H1 (cell line): ENCODE data around the gene GOLGA1. TPM values are rescaled to one million over a fixed set of nuclear protein-coding genes. Genes with fewer than 3 reads are reported as not detected.

Experiments used
- CTCF ChIA-PET: fragments of 300-600 bp; sonication (Branson Sonifier 250); formaldehyde crosslinking; loops from one replicate; lab custom pipeline; 2021; ENCODE audit not compliant: partially characterized antibody; lab: Charles Lee
- POLR2A ChIA-PET: fragments of 300-600 bp; sonication (Branson Sonifier 250); formaldehyde crosslinking; loops from one replicate; lab custom pipeline; 2021; ENCODE audit warnings: inconsistent platforms; ENCODE audit not compliant: partially characterized antibody; lab: Charles Lee
- DNase-seq, 2 experiments: peaks; one replicate each; pipeline versions ENCODE4 v3.0.0 to v3.0.0-alpha.2; 2010 to 2022; ENCODE audit warnings: low spot score in 2 of 2, low read depth in 1 of 2, mixed read lengths in 1 of 2
- FAIRE-seq: peaks from 2 replicates; lab custom pipeline; 2011; peaks lifted over from hg19 to GRCh38; lab: Jason Lieb, UNC
- H2AFZ ChIP-seq: 2 replicates; pipeline ENCODE4 v1.8.1; 2012; ENCODE audit warnings: low read length, inconsistent platforms
- H2AK5ac ChIP-seq: 2 replicates; pipeline ENCODE4 v1.6.1; 2013; ENCODE audit warnings: low read depth, low read length
- H2BK120ac ChIP-seq: replicated peaks from 2 replicates; pipeline ENCODE3; 2013; ENCODE audit warnings: low read depth, low read length, inconsistent platforms
- H2BK12ac ChIP-seq: 2 replicates; pipeline ENCODE4 v1.6.1; 2013; ENCODE audit warnings: low read depth, low read length
- H2BK15ac ChIP-seq: 2 replicates; pipeline ENCODE4 v1.6.1; 2013; ENCODE audit warnings: low read length
- H2BK20ac ChIP-seq: 2 replicates; pipeline ENCODE4 v1.6.1; 2013; ENCODE audit warnings: low read length
- H2BK5ac ChIP-seq: 2 replicates; pipeline ENCODE4 v1.6.1; 2013; ENCODE audit warnings: low read depth, low read length
- H3K14ac ChIP-seq: 2 replicates; pipeline ENCODE4 v1.6.1; 2013; ENCODE audit warnings: inconsistent platforms; ENCODE audit not compliant: insufficient read length
- H3K18ac ChIP-seq: 2 replicates; pipeline ENCODE4 v1.6.1; 2013; ENCODE audit warnings: low read length; ENCODE audit errors: extremely low read depth
- H3K23ac ChIP-seq: 2 replicates; pipeline ENCODE4 v1.6.1; 2013; ENCODE audit warnings: inconsistent platforms; ENCODE audit not compliant: insufficient read length
- H3K23me2 ChIP-seq: 2 replicates; pipeline ENCODE4 v1.6.1; 2013; ENCODE audit warnings: low read depth, low read length
- H3K27ac ChIP-seq: 2 replicates; pipeline ENCODE4 v1.6.1; 2011; ENCODE audit warnings: low read depth, low read length, inconsistent platforms
- H3K27me3 ChIP-seq, 4 experiments: replicated peaks in 1 of 4; 1 replicate in 1 of 4; 2 replicates in 3 of 4; pipeline versions ENCODE4 v1.6.1 to v1.8.1; 2011 to 2013; ENCODE audit warnings: low read length in 3 of 4, mild to moderate bottlenecking in 3 of 4, inconsistent platforms in 2 of 4, mixed read lengths in 2 of 4, moderate library complexity in 1 of 4; ENCODE audit not compliant: control insufficient read depth in 3 of 4, insufficient read depth in 3 of 4; ENCODE audit errors: extremely low read depth in 1 of 4
- H3K36me3 ChIP-seq, 4 experiments: 2 replicates each; pipeline versions ENCODE4 v1.6.1 to v1.8.1; 2011 to 2013; ENCODE audit warnings: mild to moderate bottlenecking in 4 of 4, low read length in 3 of 4, moderate library complexity in 2 of 4, control low read depth in 1 of 4, inconsistent platforms in 1 of 4; ENCODE audit not compliant: insufficient read depth in 4 of 4, control insufficient read depth in 2 of 4
- H3K4ac ChIP-seq: replicated peaks from 2 replicates; pipeline ENCODE3; 2013; ENCODE audit warnings: low read length, low read depth, mixed read lengths, inconsistent platforms; ENCODE audit not compliant: insufficient read length
- H3K4me1 ChIP-seq, 4 experiments: replicated peaks in 1 of 4; 1 replicate in 1 of 4; 2 replicates in 3 of 4; pipeline versions ENCODE4 v1.6.1 to v1.8.1; 2011 to 2013; ENCODE audit warnings: low read length in 3 of 4, inconsistent platforms in 2 of 4, mixed read lengths in 1 of 4; ENCODE audit not compliant: insufficient read depth in 4 of 4, control insufficient read depth in 3 of 4
- H3K4me2 ChIP-seq, 2 experiments: 2 replicates each; pipeline versions ENCODE4 v1.6.1 to v1.8.1; 2011 to 2013; ENCODE audit warnings: low read depth in 2 of 2, low read length in 2 of 2, control low read depth in 1 of 2, inconsistent platforms in 1 of 2, mild to moderate bottlenecking in 1 of 2; ENCODE audit not compliant: insufficient read depth in 1 of 2
- H3K4me3 ChIP-seq, 4 experiments: fragments of 200-600, 300-600 bp in 1 of 4; sonication (generic), shearing (Covaris generic), sonication (Bioruptor Twin) in 1 of 4; 2 replicates each; pipeline versions ENCODE4 v1.5.1 to v1.8.1; 2011 to 2016; ENCODE audit warnings: low read length in 4 of 4, low read depth in 3 of 4, control low read depth in 2 of 4, inconsistent platforms in 2 of 4, mild to moderate bottlenecking in 2 of 4, mixed read lengths in 1 of 4, moderate library complexity in 1 of 4; ENCODE audit not compliant: insufficient read depth in 2 of 4; ENCODE audit errors: extremely low read depth in 1 of 4
- H3K56ac ChIP-seq: replicated peaks from 2 replicates; pipeline ENCODE3; 2013; ENCODE audit warnings: low read depth, mild to moderate bottlenecking, mixed read lengths, low read length, inconsistent platforms; ENCODE audit not compliant: insufficient read length
- H3K79me1 ChIP-seq: 2 replicates; pipeline ENCODE4 v1.6.1; 2013; ENCODE audit warnings: low read depth, low read length, control low read depth
- H3K79me2 ChIP-seq, 2 experiments: 2 replicates each; pipeline versions ENCODE4 v1.6.1 to v1.8.1; 2012 to 2013; ENCODE audit warnings: low read length in 2 of 2, mild to moderate bottlenecking in 2 of 2, inconsistent platforms in 1 of 2; ENCODE audit not compliant: insufficient read depth in 2 of 2, control insufficient read depth in 1 of 2
- H3K9ac ChIP-seq, 4 experiments: replicated peaks in 1 of 4; 1 replicate in 1 of 4; 2 replicates in 3 of 4; pipeline versions ENCODE4 v1.6.1 to v1.8.1; 2011 to 2013; ENCODE audit warnings: low read depth in 3 of 4, low read length in 3 of 4, control low read depth in 2 of 4, mild to moderate bottlenecking in 2 of 4, moderate library complexity in 2 of 4, inconsistent platforms in 1 of 4; ENCODE audit errors: extremely low read depth in 1 of 4
- H3K9me3 ChIP-seq, 2 experiments: 2 replicates each; pipeline versions ENCODE4 v1.6.1 to v1.8.1; 2012 to 2013; ENCODE audit warnings: mild to moderate bottlenecking in 2 of 2, moderate library complexity in 2 of 2, control low read depth in 1 of 2, inconsistent platforms in 1 of 2, low read depth in 1 of 2, low read length in 1 of 2, mixed read lengths in 1 of 2; ENCODE audit not compliant: insufficient read depth in 2 of 2
- H4K20me1 ChIP-seq, 2 experiments: replicated peaks in 1 of 2; 2 replicates each; pipeline versions ENCODE3 to v1.8.1; 2011 to 2013; ENCODE audit warnings: inconsistent platforms in 2 of 2, low read length in 2 of 2, mild to moderate bottlenecking in 1 of 2; ENCODE audit not compliant: insufficient read depth in 2 of 2, control insufficient read depth in 1 of 2
- H4K5ac ChIP-seq: 2 replicates; pipeline ENCODE4 v1.6.1; 2013; ENCODE audit warnings: low read length, low read depth, mixed read lengths, inconsistent platforms; ENCODE audit not compliant: insufficient read length
- H4K8ac ChIP-seq: 2 replicates; pipeline ENCODE4 v1.8.0; 2013; ENCODE audit warnings: mild to moderate bottlenecking, moderate library complexity, low read length, inconsistent platforms; ENCODE audit not compliant: insufficient read depth; ENCODE audit errors: extremely low read depth
- H4K91ac ChIP-seq: replicated peaks from 2 replicates; pipeline ENCODE3; 2013; ENCODE audit warnings: low read length, mixed read lengths, inconsistent platforms; ENCODE audit not compliant: insufficient read length
- BRCA1 ChIP-seq: IDR thresholded peaks from 2 replicates; pipeline ENCODE4 v1.6.1; 2012; ENCODE audit warnings: low read depth, low read length, improper control_type of control experiment
- CBX8 ChIP-seq: fragments of 300-800, 300-1000 bp; sonication (generic); IDR thresholded peaks from 2 replicates; pipeline ENCODE4 v1.7.1; 2016; ENCODE audit warnings: low read depth, low read length, borderline replicate concordance
- CEBPB ChIP-seq: IDR thresholded peaks from 2 replicates; pipeline ENCODE4 v1.6.1; 2012; ENCODE audit warnings: low read depth, low read length
- EGR1 ChIP-seq: IDR thresholded peaks from 2 replicates; pipeline ENCODE4 v1.6.1; 2011; ENCODE audit warnings: low read depth, low read length, borderline replicate concordance
- EZH2 ChIP-seq: fragments of 200-600 bp; sonication (generic); IDR thresholded peaks from 2 replicates; pipeline ENCODE4 v1.7.1; 2012; ENCODE audit warnings: low read depth, mild to moderate bottlenecking, moderate library complexity, low read length, inconsistent platforms; ENCODE audit not compliant: severe bottlenecking
- HDAC2 ChIP-seq, 2 experiments: fragments of 300-600 bp in 1 of 2; sonication (generic) in 1 of 2; IDR thresholded peaks; 2 replicates each; pipeline ENCODE4 v1.6.1; 2011 to 2012; ENCODE audit warnings: low read depth in 2 of 2, low read length in 2 of 2, mild to moderate bottlenecking in 2 of 2, moderate library complexity in 2 of 2, borderline replicate concordance in 1 of 2, inconsistent platforms in 1 of 2
- POU5F1 ChIP-seq: IDR thresholded peaks from 2 replicates; pipeline ENCODE4 v1.6.1; 2011; ENCODE audit warnings: low read depth, mild to moderate bottlenecking, low read length, moderate library complexity
- RBBP5 ChIP-seq: IDR thresholded peaks from 2 replicates; pipeline ENCODE4 v1.7.1; 2012; ENCODE audit warnings: low read depth, mild to moderate bottlenecking, inconsistent platforms, low read length, moderate library complexity, borderline replicate concordance
- RXRA ChIP-seq: IDR thresholded peaks from 2 replicates; pipeline ENCODE4 v1.6.1; 2011; ENCODE audit warnings: low read depth, mild to moderate bottlenecking, low read length, moderate library complexity; ENCODE audit not compliant: insufficient read depth
- YY1 ChIP-seq: IDR thresholded peaks from 2 replicates; pipeline ENCODE4 v1.6.1; 2011; ENCODE audit warnings: low read depth, mild to moderate bottlenecking, low read length
- ZNF274 ChIP-seq: IDR thresholded peaks from 2 replicates; pipeline ENCODE4 v1.7.0; 2012; ENCODE audit warnings: low read length, borderline replicate concordance; ENCODE audit errors: extremely low read depth
- WGBS, 2 experiments: shearing (Covaris generic) in 1 of 2; methylation state at CpG; one replicate each; pipeline versions ENCODE4 v1.1.6 to v1.1.7; 2013 to 2015; ENCODE audit warnings: low lambda C conversion rate in 2 of 2, mixed read lengths in 2 of 2, inconsistent platforms in 1 of 2, low coverage in 1 of 2, missing lambda C conversion rate in 1 of 2; ENCODE audit not compliant: insufficient replicate concordance in 2 of 2, insufficient coverage in 1 of 2, insufficient read length in 1 of 2; ENCODE audit errors: extremely low coverage in 1 of 2, missing lambda C conversion rate in 1 of 2; 5-methylcytosine and 5-hydroxymethylcytosine counted together
- polyA plus RNA-seq, 7 experiments: library from polyadenylated mRNA; depleted of rRNA in 3 of 7; stranded (reverse) in 5 of 7; unstranded in 2 of 7; fragments of >200 nt in 5 of 7; fragments of 200-250 nt in 2 of 7; gene quantifications; 1 replicate in 5 of 7; 2 replicates in 1 of 7; 4 replicates in 1 of 7; pipeline versions ENCODE4 v1.2.1 to v1.2.3, GENCODE V29; 2011 to 2013; ENCODE audit warnings: missing spikeins in 2 of 7, mixed read lengths in 2 of 7
- total RNA-seq: library from RNA; stranded (reverse); fragmentation: NEBNext Ultra II Directional; extraction: Animal tissue kit (Norgen Biotek cat#: 25700); gene quantifications from 2 replicates; pipeline ENCODE4 v1.2.1, GENCODE V29; 2021
- TF ChIP-seq, protein P1 (sequence below): IDR thresholded peaks from 2 replicates; pipeline ENCODE4 v1.6.1; 2011; ENCODE audit warnings: low read depth, mild to moderate bottlenecking, low read length; ENCODE audit not compliant: insufficient read depth

The GOLGA1 gene
- total and polyA plus RNA-seq, 2 of the 8 experiments (the other 6 are each of a cell fraction or from before 2014, with no cell fraction given) = 4.8 to 6.5 TPM

GRCh38 chr9:124829334-124829669, 111.6 kb downstream of the GOLGA1 start:
- H2BK20ac ChIP-seq = no peak overlapping the region
- H2BK5ac ChIP-seq = no peak overlapping the region
- ChIA-PET CTCF (interaction anchor here (0.6 to 65.2 kb wide), 6 partner anchors 11 to 1728 kb away, joined by 3 to 1529 read pairs (median 10); partner anchors contain the start of genes ARPC5L, NR6A1, OLFML2A and RPL35), POLR2A (interaction anchor here (0.7 to 3.2 kb wide), 4 partner anchors 11 to 51 kb away, joined by 3 to 18 read pairs (median 4); partner anchors contain the start of genes ARPC5L and RPL35)
- no peak for FAIRE-seq
- no peak overlapping the region for H4K5ac ChIP-seq
- 58% methylated on average over 5 of the region's 5 CpGs; no CpG with 5 or more reads in 1 of the 2 experiments for WGBS, 2 experiments
- H2AK5ac ChIP-seq = no peak overlapping the region
- no peak overlapping the region; the same call in 1 of the 2 replicates for H3K18ac ChIP-seq
- TF ChIP-seq HDAC2 (IDR thresholded peaks at IDR 0.05; ENCODE audit: borderline replicate concordance in 1 of 2, low read depth in 2 of 2, low read length in 2 of 2) (no peak), EGR1 (no peak), BRCA1 (no peak), YY1 (no peak), RBBP5 (no peak), ZNF274 (no peak), CBX8 (no peak), CEBPB (no peak), POU5F1 (no peak), EZH2 (no peak), RXRA (no peak)
- TF ChIP-seq, protein P1, sequence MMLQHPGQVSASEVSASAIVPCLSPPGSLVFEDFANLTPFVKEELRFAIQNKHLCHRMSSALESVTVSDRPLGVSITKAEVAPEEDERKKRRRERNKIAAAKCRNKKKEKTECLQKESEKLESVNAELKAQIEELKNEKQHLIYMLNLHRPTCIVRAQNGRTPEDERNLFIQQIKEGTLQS = no peak
- 0 out of 2 replicates have a peak overlapping the region, but pooled peaks have one; percentile 33 for H2AFZ ChIP-seq
- H4K91ac ChIP-seq = no peak overlapping the region
- H2BK120ac ChIP-seq = no peak overlapping the region
- H2BK12ac ChIP-seq = 0 out of 2 replicates have a peak overlapping the region, but pooled peaks have one; percentile 9
- no peak overlapping the region for H3K4me3 ChIP-seq
- H3K36me3 ChIP-seq = no peaks in the 10 kb centered on the region
- no peak overlapping the region for H3K23ac ChIP-seq
- no peaks in the 10 kb centered on the region for H3K9me3 ChIP-seq
- no peak overlapping the region for H4K8ac ChIP-seq
- no peaks in the 10 kb centered on the region for H4K20me1 ChIP-seq
- H3K23me2 ChIP-seq = no peaks in the 10 kb centered on the region
- H3K79me1 ChIP-seq = no peaks in the 10 kb centered on the region
- H3K27ac ChIP-seq = no peak overlapping the region
- no peaks in the 10 kb centered on the region for H3K79me2 ChIP-seq
- H3K14ac ChIP-seq = no peak overlapping the region
- H3K56ac ChIP-seq = no peak overlapping the region
- no peak overlapping the region; a peak in 1 of 7 replicates for H3K9ac ChIP-seq
- no peak for DNase-seq
- H2BK15ac ChIP-seq = no peak overlapping the region
- H3K4me2 ChIP-seq = 0 out of 4 replicates have a peak overlapping the region, but pooled peaks of 1 of the 2 experiments have one; percentile 34
- no peaks in the 10 kb centered on the region for H3K27me3 ChIP-seq
- H3K4me1 ChIP-seq = peaks cover 0 to 3% (median 1%) of the 10 kb centered on the region in 4 experiments; a peak in 3 of 7 replicates
- no peak overlapping the region for H3K4ac ChIP-seq
